GM19025 (cell line): ENCODE results near the gene PLEKHH1.

Experiments
- ATAC-seq: cut with Tn5 transposase; IDR thresholded peaks from one replicate; pipeline ENCODE4 v1.9.1; 2021; ENCODE audit warnings: mild to moderate bottlenecking, low read depth, moderate library complexity; ENCODE audit not compliant: unreplicated experiment

PLEKHH1 gene

DNA sequence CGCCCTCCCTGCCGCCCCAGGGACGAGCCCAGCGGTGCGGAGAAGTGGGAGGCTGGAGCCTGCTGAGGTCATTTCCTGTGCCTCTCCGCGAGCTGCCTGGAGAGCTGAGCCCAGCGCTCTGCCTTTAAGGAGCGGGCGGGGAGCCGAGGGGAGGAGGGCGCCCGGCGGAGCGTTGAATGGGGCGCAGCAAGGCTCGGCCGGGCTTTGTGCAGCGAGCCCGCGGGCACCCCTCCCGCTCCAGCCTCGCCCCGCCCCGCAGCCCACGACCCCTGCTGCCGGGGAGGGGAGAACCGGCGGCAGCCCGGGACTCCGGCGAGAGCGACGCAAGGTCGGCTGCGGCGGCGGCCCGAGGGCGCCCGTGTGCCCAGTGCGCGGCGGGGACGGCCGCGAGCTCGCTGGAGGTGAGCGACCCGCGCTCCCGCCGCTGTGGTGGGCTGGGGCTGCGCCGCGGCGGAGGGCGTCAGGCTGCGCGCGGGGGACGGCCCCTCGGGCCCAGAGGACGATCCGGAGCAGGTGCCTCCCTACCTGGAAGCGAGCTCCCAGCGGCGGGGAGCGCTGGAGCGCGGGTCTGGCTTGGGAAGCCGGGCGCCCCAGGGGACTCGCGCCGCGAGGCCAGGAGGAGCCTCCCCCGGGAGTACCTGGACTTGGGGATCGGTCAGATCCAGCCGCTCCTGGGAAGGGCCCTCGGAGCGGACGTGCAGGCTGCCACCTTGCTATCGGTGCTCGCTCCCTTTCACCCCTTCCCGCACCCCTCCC lies at the start of gene PLEKHH1:
Gene PLEKHH1, plus strand, starts transcription at position 293 of the 756 bp plus-strand sequence. CDS start 8,578 bp downstream, outside the sequence.
- no peak for ATAC-seq

DNA sequence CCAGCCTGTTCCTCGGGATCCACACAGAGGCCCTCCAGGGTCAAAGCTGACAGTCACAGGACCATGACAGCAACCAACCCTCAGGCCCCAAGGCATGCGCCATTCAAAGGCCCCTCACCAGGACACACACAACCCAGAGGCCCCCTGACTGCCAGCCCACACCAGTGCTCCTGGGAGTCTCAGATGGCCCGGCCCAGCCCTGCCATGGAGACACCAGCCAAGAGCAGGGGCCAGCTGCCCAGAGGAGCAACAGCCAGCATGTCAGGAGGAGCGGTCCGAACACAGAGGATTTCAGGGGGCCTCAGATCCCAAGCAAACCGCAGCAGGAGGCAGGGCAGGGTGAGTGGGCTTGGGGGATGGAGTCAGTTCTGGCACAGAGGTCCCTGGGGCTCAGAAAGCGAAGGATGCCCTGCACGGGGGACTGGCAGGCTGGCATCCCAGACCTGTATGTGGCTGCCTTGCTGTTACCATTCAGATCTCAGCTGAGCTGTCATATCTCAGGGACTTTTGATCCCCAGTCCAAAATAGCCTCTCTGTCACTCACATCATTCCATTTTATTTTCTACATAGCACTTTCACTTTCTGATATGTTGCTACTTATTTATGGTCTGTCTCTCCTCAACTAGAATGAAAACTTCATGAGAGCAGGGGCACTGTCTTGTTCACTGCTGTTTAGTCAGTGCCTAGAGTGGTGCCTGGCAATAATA lies 49.4 kb upstream of the PLEKHH1 start:
- ATAC-seq, result no peak

DNA sequence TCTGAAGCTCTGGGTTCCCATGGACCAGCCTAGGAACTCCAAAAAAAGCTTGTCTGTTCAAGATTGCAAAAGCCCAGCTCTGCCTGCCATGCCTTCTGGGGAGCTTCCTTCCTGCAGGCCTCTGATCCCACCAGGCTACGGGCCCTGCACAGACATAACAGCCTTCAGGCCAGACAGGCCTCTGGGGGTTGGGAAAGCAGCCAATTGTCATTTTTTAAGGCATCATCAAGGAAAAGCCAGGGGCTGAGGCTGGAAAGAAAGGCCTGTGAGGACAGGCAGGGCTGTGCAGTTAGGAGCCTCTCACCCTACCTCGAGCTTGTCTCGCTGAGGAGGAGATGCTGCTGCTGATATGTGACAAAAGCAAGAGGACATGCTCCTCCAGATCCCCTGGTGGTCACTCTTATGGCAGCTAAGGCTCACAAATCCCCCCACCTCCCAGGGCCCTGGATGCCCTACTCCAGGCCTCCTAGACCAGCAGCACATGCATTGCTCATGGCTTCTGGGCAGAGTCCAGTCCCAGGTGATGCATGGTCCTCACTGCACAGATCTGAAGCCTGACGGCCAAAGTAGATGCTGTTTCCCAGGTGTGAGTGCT lies 47.5 kb upstream of the PLEKHH1 start:
- no peak for ATAC-seq

DNA sequence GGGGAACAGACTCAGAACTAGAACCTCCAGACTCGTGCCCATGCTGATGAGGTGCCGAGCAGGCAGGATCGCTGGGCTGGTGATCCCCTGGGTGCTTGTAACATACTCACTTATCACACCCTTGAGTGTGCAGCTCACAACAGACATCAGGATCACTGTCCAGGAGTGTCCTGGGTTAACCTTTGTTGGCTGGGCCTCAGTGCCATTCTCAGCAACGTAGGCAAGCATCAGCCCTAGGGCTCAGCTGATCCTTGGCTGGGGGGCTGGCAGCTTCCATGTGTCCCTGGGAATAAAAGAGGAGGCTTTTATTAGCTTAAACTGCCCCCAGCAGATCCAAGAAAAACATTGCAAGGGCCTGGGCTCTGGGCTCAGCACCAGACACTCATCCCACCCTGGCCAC lies 46.2 kb upstream of the PLEKHH1 start:
- no peak for ATAC-seq

DNA sequence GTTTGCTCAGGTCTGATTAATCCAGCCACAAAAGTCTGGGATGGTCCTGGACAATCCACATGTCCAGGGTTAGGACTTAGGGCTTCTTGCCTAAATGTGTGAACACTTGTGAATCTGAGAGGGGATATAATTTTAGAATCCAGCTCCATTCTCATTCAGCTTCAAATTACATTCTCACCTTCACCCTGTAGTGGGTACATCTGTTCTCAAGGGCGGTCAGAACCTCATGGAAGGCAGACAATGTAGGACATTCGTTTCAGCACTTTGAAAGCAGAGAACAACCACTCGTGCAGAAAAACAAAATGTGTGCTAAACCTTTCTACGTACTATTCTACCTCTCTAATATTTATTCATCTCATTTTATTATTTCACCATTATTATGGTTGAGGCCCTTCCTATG lies 45.8 kb upstream of the PLEKHH1 start:
- ATAC-seq, result no peak

DNA sequence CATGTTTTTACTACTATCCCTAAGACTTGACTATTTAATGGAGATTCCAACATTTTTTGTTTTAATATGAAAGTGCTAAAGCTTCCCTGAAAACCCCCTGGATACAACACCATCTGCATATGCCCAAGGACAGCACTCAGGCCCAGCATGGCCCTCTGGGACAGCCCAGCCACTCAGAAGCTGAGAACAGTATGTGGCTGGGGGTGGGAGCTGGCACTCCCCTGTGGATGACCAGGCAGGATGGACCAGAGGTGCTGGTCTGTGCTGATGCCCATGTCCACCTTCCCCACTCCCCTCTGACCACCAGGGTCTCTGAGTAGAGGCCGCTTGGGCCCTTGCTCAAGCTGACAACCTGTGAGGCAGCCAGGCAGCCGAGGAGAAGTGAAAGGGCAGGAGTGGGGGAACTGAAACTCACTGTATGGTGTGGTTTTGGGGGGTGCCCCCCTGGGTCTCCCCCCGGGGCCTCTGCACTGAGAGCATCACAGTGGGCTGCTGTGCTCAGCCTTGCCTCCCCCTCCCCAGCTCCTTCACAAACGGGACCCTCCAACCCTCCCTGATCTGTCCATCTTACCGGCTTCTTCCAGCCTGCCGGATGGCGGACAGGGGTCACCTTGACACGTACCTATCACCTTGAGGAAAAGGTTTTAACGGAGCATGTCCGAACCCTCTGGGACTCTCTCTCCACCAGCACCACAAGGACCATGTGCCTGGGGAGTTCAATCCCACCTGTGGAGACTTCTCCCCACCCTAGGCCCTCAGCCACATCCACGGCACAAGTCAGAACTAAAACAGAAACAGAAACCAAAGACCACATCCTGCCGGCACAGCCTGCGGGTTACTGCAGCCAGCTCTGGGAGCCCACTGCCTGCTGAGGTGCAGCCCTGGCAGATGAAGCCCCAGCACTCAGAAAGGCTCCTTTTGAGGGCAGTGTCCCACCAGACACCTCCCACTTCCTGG lies 44.9 kb upstream of the PLEKHH1 start, which contains the start of gene TMEM229B:
Gene TMEM229B, minus strand, starts transcription at position 785 of the 957 bp plus-strand sequence. CDS start 14,798 bp downstream, outside the sequence.
- peak; percentile 89 for ATAC-seq

DNA sequence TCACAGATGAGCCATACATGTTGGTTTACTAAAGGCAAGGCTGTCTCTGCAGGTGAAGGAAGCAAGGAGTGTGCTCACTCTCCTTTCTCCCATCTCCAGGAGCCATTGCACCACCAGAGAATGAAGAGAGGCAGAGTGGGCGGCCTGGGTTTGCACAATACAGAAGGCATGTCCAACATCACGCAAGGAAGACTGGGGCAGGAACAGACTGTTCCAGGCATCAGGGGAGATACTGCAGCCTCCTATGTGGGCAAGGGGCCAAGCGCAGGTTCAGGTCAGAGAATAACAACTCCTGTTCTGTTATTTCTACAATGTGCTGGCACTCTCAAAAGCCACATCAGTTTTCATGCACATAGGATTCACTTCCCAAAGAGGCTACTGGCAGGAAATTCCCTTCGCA lies 42.9 kb upstream of the PLEKHH1 start:
- ATAC-seq, result no peak

DNA sequence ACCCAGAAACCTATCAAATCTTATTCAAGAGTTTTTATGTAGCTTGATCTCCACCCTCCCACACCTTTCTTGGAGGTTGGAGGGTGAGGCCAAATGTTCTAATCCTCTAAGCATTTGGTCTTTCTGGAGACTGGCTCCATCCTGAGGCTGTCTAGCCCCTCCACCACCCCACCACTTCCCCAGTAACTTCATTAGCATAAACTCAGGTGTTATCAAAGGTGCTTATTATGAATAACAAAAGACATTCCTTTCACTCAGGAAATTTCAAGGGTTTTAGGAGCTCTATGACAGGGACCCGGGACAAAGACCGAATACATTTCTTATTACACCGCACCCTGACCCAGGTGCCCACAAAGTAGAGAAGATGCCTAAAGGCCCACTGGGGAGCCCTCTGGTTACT lies 41.8 kb upstream of the PLEKHH1 start:
- ATAC-seq, result no peak

DNA sequence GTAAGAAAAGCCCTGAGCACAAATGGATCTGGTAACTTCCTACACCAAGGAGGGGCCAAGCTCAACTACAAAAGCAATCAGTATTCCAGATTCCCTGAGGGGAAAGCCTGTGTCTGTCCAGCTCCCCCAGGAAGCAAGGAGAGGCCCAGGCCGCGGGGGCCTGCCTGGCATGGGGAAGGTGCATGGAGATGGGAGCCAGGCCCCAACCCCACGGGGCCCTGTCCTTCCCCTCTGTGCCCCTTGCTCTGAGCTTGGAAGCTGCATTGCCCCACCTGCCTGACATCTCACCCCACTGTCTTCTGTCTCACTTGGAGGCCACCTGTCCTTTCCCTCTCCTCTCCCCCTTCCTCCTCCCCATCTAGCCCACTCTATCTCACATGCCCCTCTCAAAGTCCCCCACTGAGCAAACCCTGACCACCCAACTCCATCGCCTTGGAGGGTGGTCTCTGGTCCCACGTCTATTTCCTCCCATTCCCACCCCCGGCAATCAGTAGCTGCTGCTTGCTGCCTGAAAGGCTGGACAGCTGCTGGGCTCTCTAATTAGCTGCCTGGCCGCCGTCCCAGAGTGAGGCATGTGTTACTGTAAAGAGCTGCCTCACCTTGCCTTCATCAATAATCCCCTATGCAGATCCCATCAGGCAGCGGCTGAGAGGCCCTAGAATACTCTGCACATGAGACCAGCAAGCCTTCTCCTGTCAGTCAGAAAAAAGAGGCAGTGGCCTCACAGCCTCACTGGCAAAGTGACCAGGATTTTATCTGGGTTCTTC lies 41.2 kb upstream of the PLEKHH1 start:
- ATAC-seq, result no peak

DNA sequence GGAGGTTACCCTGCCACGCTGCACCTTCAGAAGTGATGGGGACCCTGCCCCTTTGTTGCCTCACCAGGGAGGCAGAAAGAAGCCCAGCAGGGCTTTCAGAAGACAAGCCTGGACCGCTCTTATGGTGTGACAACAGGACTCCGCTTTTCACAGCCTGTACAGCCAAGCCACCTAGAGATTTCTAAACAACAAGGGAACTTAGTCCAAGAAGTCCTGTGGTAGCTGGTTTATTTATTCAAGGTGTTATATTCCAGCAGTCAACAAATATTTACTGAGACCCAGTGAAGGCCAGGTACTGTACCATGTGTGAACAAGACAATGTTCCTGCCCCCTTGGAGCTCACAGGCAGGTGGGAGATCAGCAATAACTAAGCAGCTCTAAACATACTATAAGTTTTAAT lies 40.6 kb upstream of the PLEKHH1 start:
- no peak for ATAC-seq

DNA sequence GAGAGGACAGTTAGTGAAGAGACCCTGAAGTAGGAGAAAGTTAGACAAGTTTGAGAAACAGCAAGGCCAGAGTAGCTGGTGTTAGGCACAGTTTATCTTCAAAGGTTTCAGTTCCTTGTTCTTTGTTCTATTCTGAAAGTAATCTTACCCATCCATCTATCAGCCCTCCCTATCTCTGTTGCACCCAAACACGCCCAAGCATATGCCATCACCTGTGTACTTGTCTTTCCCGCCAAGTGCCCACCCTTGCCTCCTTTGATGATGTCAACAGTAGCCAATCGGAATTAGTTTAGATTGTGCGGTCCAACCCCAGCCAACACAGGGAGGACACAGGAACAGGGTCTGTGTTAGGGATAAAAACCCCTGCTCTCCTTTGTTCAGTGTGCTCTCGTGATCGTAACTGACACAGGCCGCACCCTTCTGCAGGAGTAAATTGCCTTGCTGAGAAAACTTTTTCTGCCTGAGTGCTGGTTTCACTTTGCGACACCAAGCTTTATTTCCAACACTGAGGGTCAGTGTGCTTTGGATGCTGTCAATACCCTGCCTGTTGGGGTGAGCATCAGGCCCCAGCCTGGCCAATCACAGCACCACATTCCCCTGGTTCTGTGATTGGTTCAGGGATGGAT lies 39.9 kb upstream of the PLEKHH1 start:
- no peak for ATAC-seq

DNA sequence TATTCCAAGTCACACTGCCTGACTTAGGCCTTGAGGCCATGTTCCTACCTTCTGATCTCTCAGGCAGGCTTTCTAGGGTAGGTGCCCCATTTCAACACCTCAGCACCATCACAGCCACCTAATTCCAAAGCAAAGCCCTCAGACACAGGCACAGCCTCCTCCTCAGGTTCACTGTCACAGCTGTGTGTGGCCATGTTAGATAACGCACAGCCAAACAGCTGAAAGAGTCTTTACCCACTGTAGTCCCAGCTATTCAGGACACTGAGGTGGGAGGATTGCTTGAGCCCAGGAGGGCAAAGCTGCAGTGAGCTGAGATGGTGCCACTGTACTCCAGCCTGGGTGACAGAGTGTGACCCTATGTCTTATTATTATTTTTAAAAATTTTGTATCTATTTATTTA lies 37.3 kb upstream of the PLEKHH1 start:
- no peak for ATAC-seq

DNA sequence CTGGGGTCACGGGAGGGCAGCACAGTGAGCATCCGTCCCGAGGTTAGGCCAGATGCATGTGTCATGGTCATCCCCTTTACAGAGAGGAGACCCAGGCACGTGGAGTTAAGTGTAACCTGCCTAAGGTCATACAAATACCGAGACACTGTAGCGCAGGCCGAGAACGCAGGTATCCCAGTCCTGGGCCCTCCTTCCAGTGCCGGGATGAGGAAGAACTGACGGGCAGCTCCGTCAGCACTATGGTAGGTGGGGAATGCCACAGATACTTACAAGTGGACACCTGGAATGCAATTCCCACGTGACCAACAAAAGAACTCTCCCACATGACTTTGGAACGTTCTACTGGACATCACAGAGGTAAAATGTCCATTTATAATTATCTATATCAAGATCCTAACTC lies 35.9 kb upstream of the PLEKHH1 start:
- no peak for ATAC-seq

DNA sequence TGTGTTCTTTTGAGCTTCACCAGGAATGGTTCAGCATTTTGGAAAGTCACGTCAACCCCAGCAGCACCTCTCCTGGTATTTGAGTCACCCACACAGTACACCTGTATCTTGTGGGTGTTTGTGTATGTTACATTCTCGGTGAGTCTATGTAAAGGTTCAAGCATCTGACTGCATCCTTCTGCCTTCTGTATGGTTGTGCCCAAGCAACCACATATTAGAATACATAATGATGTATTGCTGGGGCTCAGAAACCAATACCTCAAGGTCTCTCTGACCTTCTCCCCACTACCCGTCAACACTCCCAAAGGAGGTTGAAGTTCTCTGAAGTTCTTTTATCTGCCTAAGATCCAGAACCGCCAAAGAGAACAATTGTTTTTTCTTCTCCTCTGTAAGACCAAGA lies 35.4 kb upstream of the PLEKHH1 start:
- no peak for ATAC-seq

DNA sequence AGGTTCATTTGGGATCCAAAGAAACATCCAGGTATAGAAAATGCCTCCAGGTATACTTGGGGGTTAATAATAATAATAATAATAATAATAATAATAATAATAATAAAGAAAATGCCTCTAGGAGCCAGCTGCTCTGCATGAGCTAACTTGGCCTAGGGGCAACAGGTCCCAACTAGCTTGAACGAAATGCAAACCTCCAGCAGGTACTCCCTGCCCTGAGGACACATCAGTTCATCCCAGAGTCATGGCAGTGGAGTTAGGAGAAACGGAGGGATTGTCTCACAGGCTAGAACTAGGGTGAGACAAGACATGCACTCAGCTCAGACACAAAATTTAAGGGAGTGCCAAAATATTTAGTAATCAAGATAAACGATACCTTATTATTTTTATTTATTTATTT lies 32.1 kb upstream of the PLEKHH1 start:
- no peak for ATAC-seq

DNA sequence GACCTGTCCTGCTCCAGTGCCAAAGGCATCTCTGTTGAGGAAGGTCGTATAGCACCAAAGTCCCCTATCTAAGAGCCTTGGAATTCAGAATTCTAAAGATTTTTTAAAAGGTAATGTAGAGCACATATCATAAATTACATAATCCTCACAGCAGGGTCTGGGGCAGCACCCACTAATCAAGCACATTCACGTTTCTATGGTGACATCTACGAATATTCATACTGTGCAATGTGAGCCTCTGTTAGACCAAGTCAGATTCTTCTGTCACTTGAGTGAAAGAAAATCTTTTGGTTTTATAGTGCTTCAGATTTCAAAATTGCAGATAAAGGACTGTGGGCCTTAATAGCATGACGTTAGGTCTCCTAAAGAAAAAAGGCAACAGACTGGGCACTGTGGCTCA lies 31.4 kb upstream of the PLEKHH1 start:
- no peak for ATAC-seq

DNA sequence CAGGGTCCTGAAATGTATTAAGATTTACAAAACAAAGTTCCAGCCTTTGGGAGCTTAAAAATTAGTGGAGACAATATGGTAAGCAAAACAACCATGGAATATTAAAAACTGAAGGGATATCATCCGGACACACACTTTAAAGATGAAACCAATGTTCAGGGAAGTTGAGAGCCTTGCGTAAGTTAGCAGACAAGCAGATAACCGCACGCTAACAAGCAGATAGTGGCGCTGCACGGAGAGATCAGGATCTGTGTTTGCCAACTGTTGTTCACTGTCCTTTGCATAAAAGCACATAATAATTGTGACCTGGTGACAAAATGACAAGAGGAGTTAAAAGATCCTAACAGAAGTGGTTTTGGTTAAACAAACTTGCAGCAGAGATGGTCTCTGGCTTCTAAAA lies 30.2 kb upstream of the PLEKHH1 start:
- no peak for ATAC-seq

DNA sequence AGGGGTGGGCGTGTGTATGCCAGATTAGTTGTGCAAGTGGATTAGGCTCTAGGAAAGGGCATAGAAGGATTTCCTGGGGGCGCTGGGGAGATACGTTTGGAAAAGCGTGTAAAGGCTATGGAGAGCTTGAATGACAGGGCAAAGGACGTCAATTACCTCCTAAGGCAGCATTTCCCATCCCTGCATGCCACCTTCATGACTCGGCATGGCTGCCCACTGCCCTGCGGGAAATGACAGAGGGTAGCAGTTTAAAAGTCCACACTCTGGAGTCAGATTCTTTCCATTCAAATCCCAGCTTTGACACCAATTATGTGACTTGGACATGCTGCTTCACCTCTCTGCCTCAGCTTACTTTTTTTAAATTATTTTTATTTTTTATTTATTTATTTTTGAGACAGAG lies 29.8 kb upstream of the PLEKHH1 start:
- ATAC-seq, result no peak

DNA sequence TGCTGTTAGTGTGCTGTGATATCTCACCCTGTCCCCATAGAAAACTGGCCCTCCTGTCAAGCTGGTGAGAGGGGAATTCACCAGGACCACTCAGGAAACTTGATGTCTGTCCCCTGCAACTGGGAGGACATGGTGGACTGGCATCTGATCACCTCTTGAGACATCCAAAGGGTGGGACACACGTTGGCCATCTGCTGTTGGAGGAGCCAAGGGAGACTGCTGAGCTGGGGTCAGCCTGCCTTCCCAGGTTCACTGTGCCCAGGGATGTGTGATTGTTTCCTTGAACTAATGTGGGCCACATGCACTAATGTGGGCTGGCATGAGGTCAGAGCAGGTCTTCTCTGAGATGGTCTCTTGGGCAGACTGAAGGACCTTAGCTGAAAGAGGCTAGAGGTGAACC lies 27.8 kb upstream of the PLEKHH1 start:
- ATAC-seq, result no peak
